Activated naive CD4-positive, alpha-beta T cell treated with anti-CD3 and anti-CD28 coated beads, Interleukin-2, amount 50 U/mL, for 72 hours (primary cell): Measurements from ENCODE around the gene SYNPO2. TPM values are rescaled to one million over a fixed set of nuclear protein-coding genes. Genes with fewer than 3 reads are reported as not detected.
"Not testable (repeated sequence)": the region's sequence is repeated elsewhere in the genome, so short reads cannot be mapped to it uniquely, and the experiment has no call there.

Experiments used
- ATAC-seq, 2 donors: fragments of 150-1000 bp; cut with Tn5 transposase; 2 replicates each; pipeline ENCODE4 v1.10.0; 2021; ENCODE audit warnings: mild to moderate bottlenecking in 2 of 2, moderate library complexity in 2 of 2
- DNase-seq, 2 donors: peaks; one replicate each; pipeline ENCODE4 v3.0.0; 2021 to 2022; ENCODE audit warnings: low spot score in 2 of 2
- H3K27ac Mint-ChIP-seq, 2 donors: one replicate each; pipeline ENCODE4 v1.8.0; 2022; ENCODE audit warnings: mild to moderate bottlenecking in 2 of 2, mixed read lengths in 2 of 2
- H3K36me3 Mint-ChIP-seq, 2 donors: one replicate each; pipeline ENCODE4 v1.8.0; 2022; ENCODE audit warnings: mixed read lengths in 2 of 2
- H3K9me3 Mint-ChIP-seq, 2 donors: one replicate each; pipeline ENCODE4 v1.8.0; 2022; ENCODE audit warnings: mixed read lengths in 2 of 2
- total RNA-seq, 2 donors: library from RNA; stranded (reverse); gene quantifications; one replicate each; pipeline ENCODE4 v1.2.3, GENCODE V29; 2022

SYNPO2 gene
- total RNA-seq, 2 donors from 2014 or later = 0.18 to 0.27 TPM

DNA sequence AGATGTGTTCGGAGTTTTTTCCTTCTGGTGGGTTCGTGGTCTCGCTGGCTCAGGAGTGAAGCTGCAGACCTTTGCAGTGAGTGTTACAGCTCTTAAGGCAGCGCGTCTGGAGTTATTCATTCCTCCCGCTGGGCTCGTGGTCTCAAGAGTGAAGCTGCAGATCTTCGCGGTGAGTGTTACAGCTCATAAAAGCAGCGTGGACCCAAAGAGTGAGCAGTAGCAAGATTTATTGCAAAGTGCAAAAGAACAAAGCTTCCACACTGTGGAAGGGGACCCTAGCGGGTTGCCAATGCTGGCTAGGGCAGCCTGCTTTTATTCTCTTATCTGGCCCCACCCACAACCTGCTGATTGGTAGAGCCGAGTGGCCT lies 87.5 kb downstream of the SYNPO2 start:
- not testable (repeated sequence) for H3K27ac Mint-ChIP-seq, H3K9me3 Mint-ChIP-seq

DNA sequence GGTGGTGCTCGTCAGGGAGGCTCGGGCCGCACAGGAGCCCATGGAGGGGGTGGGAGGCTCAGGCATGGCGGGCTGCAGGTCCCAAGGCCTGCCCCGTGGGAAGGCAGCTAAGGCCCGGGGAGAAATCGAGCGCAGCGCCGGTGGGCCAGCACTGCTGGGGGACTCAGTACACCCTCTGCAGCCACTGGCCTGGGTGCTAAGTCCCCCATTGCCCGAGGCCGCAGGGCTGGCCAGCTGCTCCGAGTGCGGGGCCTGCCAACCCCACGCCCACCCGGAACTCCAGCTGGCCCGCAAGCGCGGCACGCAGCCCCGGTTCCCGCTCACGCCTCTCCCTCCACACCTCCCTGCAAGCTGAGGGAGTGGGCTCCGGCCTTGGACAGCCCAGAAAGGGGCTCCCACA lies 88.4 kb downstream of the SYNPO2 start:
- not testable (repeated sequence) for DNase-seq, H3K36me3 Mint-ChIP-seq, H3K9me3 Mint-ChIP-seq, ATAC-seq, H3K27ac Mint-ChIP-seq

More for the DNA sequence above, 87.5 kb downstream of the SYNPO2 start:
- DNase-seq, H3K36me3 Mint-ChIP-seq, ATAC-seq: not testable (repeated sequence)

DNA sequence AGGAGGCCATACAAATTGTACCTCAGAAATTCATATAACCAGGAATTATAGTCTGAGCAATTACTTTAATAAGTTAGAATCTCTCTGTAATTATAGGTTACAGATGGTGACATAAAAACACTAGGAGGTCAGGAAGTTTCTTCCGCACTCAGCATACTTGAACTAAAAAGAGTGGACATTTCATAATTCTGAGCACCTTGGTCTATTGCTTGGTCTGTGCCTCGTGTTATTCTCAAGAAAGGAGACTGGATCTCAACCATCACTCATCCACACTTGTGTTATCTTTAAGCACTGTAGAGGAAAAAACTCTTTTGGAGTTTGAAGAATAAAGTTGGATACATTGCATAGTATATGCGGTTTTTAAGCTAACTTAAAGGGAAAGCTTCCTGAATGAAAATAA lies 91.1 kb downstream of the SYNPO2 start:
- Mint-ChIP-seq H3K36me3 (no peaks in the 10 kb centered on the region), H3K9me3 (no peaks in the 10 kb centered on the region), H3K27ac (no peak overlapping the region)
- ATAC-seq (no peak), DNase-seq (no peak)

DNA sequence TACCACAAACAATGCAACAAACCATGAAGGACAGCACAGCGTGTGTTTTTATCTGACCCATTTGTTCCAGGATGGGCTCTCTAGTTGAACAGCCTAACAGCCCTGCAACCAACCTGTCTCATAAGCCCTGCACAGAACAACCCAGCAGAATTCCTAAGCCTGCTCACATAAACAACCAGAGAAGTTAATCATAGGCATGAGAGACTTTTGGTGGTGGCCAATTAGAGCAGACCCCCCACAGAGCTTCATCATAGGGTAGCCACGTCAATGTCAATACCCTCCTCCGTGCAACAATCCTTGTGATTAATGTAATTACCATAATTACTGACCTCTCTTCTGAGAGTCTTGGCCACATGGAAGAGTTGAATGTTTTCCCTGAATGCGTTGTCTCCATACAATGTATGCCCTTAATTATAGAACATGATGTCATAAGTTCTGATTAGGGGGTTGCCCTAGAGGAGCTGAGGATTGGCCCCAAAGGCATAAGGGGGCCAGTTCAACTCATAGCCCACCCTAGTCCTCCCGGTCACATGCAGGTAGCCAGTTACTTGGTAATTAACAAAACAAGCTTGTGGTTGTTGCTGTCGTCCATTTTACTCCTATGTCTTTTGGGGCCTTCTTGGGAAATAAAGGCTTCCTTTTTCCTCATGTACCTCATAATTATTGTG lies 92.7 kb downstream of the SYNPO2 start:
- Mint-ChIP-seq H3K27ac (no peak overlapping the region), H3K36me3 (no peaks in the 10 kb centered on the region), H3K9me3 (no peaks in the 10 kb centered on the region)
- DNase-seq (no peak), ATAC-seq (no peak)

DNA sequence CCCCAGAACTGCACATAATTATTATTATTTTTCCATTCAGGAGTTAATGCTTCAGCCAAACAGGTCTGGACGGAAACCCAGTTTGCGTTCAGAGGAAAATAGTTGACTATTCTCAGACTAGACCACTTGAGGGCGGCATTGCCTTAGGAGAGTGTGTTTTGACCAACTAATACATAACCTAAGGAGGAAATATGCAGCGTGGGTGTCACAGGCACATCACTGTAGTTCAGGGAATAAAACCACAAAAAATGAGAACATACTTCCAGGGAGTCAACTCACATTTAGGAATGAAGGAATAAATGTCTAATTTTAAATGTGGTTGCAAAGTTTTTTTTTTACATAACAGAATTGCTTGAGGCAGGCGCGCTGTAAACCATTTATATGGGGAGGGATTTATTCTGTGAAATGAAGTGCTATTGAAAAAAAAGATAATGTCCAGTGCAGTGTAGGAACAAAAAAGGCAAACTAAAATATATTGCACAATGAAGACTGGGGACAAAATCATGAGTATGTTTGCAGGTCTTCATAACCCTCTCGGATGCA lies 93.3 kb downstream of the SYNPO2 start:
- DNase-seq (peak in 1 of 2 donors; percentile 61), ATAC-seq (peak; percentile 47 to 73)
- no peak overlapping the region for H3K27ac Mint-ChIP-seq
- H3K36me3 Mint-ChIP-seq = no peaks in the 10 kb centered on the region
- H3K9me3 Mint-ChIP-seq = no peaks in the 10 kb centered on the region

DNA sequence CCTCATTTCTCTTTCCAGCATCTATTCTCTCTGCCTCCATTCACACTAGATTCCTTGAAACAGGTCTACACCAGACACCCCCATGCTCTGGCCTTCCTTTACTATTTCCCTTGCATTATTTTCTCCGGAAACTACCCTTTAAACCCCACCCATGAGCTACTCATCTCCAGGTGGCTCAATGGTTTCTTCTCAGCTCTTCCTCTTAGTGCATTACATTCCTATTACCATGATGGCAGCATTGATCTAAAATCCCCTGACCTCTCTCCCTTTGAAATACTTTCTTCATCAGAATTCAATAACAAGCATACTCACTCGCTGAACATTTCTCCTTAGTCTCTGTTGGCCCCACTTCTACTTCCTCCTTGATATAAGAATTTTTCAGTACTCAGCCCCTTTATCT lies 94.6 kb downstream of the SYNPO2 start:
- DNase-seq = no peak
- H3K36me3 Mint-ChIP-seq = no peaks in the 10 kb centered on the region
- no peak overlapping the region for H3K27ac Mint-ChIP-seq
- no peaks in the 10 kb centered on the region for H3K9me3 Mint-ChIP-seq
- no peak for ATAC-seq

DNA sequence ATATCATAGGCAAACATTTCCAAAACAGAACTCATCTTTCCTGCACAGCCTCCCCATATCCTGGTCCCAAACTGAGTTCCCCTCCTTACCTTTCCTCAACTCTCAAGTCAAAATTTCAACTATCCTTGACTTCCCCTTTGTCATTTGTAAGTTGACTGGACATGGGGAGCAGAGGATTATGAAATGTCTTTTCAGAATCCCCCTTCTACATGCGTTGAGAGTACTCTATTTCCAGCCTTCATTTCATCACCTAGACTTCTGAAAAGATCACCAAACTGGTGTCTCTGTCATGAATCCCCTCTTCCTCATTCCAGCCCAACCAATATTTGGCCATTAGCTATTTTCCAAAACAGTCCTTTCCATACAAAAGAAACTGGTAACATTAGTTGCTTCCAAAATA lies 95.2 kb downstream of the SYNPO2 start:
- no peak for DNase-seq
- Mint-ChIP-seq H3K27ac (no peak overlapping the region), H3K9me3 (no peaks in the 10 kb centered on the region), H3K36me3 (no peaks in the 10 kb centered on the region)
- ATAC-seq = no peak

DNA sequence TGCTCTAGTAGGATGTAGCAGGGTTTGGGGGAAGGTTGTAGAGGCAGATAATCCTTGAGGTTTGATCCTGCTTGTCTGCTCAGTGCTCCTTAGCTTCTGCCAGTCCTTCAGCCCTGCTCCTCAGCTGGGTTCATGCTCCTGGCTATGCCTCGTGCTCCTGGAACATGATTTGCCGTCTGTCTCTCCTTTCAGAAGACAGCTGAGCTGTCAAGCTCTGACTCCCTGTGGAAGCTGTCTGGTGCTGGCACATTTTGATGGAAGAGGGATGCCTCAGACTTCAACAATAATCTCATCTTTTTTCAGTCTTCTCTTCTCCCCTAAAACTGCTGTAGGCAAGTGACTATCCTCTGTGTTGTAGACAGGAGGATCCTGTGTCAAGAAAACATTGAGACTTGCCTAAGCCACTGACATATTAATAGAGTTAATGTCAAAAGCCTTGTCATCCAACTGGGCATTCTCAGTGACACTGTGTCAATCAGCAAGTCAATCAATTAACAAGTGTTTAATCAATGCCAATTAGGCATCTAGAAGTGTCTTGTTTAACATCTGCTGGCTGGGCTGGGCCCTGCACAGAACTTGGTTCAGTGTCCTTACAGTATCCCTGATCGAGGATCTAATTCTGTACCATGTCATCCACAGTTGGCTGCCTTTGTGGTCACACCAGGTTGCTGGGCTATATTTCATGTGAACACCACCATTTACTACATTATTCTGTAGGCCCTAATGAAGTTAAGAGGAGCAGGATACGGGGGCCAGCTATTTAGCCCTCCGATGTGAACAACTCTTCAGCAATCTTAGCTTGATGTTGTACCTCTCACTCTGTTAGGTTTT lies 96.7 kb downstream of the SYNPO2 start:
- Mint-ChIP-seq H3K27ac (no peak overlapping the region), H3K36me3 (no peaks in the 10 kb centered on the region), H3K9me3 (no peaks in the 10 kb centered on the region)
- ATAC-seq = no peak
- no peak for DNase-seq

DNA sequence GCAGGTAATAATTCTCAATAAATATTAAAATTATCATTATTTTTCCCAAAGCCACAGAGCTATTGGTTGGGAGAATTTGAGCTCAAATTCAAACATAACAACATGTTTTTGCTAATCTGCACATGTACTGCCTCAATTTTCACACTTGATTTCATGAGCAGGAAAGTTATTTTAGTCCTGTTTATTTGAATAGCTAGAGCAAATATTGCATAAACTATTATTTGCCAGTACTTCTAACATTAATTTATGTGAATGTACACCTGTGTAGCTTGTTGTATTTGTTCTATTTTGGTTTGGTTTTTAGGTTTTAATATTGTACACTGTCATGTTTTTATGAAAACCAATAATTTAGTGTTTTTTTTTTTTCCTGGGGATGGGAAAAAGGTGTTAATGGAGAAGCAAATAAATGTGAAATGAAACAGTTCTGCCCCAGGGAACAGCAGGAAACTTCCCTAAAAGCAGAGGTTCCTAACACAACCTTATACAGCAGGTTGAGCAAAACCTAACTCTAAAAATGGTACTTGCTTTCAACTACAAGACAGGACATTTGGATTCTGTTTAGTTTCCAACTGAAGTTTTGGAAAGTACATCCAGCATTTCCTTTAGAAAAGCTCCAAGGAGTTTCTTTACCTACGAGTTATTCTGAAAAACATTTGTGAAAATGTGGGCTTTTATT lies 99.4 kb downstream of the SYNPO2 start:
- no peak for ATAC-seq
- H3K9me3 Mint-ChIP-seq = no peaks in the 10 kb centered on the region

DNA sequence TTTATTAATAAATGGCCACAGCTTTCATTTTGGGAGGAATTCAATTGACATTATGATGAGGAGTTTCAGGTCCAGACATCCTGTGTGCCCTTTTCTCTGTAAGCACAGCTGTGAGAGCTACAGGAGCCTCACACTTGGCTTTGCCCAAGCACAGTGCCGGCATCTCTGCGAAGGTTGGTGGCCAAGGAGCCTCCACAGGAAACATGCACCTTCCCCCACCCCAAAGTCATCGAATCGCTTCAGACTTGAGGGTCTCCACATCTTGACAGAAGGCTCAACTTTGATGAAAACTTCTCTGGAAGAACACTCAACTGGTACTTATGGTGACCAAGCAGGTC lies 100.0 kb downstream of the SYNPO2 start:
- no peak for ATAC-seq
- Mint-ChIP-seq H3K36me3 (no peaks in the 10 kb centered on the region), H3K27ac (no peak overlapping the region), H3K9me3 (no peaks in the 10 kb centered on the region)
- DNase-seq = no peak

More for the DNA sequence above, 99.4 kb downstream of the SYNPO2 start:
- no peaks in the 10 kb centered on the region for H3K36me3 Mint-ChIP-seq
- no peak for DNase-seq
- H3K27ac Mint-ChIP-seq = no peak overlapping the region

DNA sequence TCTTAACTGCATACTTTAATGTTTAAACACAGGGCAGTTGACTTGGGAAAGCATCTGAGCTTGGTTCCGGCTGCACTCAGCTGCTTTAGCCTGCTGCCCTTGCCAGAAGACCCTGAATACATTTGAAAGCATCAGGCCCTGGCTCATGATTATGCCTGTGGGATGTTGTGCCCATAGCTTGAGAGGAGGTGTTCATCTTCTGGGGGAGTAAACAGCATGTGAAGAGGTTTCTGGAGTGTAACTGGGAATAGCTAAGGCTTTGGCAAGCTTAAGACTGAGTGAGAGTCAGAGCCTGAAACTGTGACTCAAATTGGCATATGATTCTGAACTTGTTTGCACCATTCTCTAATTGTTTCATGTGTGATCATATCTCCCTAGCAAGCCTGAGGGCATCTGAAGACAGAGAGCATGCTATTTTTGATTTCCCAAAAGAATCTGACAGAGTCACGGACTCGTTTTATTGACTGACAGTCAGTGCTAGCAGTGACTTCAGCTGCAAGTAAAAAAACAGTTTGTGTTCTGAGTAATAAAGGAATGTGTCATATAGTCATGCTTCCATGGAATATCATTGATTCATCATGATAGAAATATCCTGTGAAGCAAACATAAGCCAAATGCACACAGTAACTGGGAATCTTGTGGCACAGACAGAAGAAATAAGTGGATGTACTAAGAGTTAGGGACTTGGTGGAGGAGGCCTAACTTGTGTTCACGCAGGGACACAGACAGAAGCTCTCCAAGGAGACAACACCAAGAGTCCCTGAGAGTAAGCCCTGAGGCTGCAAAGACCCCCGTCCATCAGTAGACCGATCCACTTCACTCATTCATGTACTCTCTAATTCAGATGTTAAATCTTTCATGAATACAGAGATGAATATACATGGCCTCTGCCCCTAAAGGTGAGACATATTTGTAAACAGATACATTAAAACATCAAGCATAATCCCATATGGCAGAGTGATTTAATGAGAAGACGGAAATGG lies 100.7 kb downstream of the SYNPO2 start:
- Mint-ChIP-seq H3K27ac (no peak overlapping the region), H3K9me3 (no peaks in the 10 kb centered on the region), H3K36me3 (no peaks in the 10 kb centered on the region)
- no peak for DNase-seq
- peak in 1 of 2 donors; percentile 75 for ATAC-seq

DNA sequence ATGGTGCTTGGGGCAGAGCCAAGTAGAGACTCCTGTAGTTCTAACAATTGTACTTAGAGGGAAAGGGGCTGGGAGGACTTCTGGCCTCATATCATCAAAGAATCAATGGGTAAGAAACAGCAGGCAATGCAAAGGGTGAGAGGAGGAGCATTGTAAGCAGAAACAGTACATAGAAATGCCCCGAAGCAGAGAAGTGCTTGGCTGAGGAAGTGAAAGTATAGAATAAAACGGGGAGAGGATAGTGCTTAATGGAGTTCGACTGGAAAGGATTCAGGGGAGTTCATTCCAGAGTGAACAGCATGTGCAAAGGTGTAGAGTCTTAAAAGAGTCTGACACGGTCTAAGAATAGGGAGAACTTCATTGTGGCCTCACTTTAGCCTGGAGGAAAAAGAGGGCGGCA lies 103.0 kb downstream of the SYNPO2 start:
- no peak for DNase-seq
- no peak for ATAC-seq
- Mint-ChIP-seq H3K36me3 (no peaks in the 10 kb centered on the region), H3K27ac (no peak overlapping the region), H3K9me3 (no peaks in the 10 kb centered on the region)

DNA sequence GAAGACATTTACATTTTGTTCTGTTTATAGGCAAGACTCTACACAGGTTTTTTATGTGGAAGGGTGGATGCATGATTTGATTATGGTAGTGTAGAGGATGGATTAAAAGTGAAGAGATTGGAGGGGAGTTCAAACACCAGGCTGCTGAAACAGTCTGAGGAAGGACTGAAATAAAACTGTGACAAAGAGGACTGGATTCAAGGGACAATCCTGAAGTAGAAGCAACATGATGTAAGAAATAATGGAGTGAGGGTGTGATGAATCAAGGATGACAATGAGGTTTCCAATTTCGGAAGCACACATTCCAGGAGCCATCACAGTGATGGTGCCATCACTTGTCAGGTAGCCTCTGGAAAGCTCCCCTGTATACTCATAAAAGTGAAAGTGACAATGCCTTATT lies 103.5 kb downstream of the SYNPO2 start:
- H3K36me3 Mint-ChIP-seq = no peaks in the 10 kb centered on the region
- no peak overlapping the region for H3K27ac Mint-ChIP-seq
- no peak for ATAC-seq
- no peaks in the 10 kb centered on the region for H3K9me3 Mint-ChIP-seq
- DNase-seq = no peak

DNA sequence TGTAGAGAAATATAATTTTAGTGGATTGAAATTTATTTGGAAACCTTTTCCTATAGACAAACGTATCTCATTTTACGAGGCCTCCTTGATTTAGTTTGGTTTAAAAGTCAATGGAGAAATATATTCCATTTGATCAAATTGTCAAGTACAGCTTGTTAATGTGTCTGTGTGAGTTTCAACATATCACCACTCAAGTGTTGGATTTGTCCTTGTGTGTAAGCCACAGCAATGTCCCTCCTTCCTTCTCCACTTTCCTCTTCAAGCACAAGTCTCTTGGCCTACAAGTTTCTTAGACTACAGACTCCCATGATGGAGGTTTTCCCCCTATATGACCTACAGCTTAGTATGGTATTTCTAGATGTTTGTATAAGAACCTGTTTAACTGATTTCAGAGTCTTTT lies 104.7 kb downstream of the SYNPO2 start:
- ATAC-seq (no peak), DNase-seq (no peak)
- no peaks in the 10 kb centered on the region for H3K9me3 Mint-ChIP-seq
- H3K36me3 Mint-ChIP-seq = no peaks in the 10 kb centered on the region
- no peak overlapping the region for H3K27ac Mint-ChIP-seq

DNA sequence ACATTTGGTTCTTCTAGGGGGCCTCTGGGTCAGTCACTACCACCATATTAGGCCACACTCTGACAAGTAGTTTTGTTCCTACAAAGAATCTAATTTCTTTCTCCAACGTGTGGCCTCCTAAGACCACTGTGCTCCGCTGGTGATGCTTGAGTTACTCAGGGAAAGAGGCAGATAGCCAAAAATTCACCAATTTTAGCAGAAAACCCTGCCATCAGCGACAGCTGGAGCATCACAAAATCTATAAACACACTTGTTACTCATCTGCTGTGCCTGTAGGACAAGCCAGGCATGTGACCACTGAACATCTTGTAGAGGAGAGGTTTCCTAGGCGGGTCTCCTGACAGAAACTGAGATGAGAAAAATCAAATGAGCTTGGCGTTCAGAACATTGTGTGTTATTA lies 105.4 kb downstream of the SYNPO2 start:
- DNase-seq (no peak), ATAC-seq (no peak)
- H3K36me3 Mint-ChIP-seq = no peaks in the 10 kb centered on the region
- no peaks in the 10 kb centered on the region for H3K9me3 Mint-ChIP-seq
- no peak overlapping the region for H3K27ac Mint-ChIP-seq

DNA sequence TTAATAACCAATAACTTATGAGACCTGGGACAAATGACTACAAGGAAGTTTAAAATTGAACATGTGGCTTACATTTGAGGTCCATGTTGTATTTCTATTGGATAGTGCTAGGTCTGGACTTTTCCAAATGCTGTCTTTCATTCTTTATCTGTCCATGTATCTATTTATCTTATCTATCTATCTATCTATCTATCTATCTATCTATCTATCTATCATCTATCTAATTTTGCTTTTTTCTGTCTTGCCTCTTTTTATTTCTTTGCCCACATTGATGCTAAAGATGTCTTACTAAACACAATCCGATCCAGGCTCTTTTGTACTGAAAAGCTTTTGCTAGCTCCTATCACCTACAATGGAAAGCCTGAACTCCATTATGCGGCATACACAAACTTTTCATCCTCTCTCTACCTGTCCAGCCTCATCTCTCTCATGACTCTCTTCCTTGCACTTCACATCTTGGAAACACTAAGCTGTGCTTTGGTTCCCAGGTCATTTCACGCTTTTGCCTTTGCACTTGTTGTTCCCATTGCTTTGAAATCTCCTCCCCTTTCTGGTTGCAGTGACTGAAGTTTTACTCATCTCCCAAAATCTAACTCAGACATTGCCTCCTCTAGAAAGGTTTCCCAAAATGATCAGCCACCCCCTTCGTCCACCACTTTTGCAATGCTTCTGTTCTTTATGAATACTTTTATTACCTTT lies 107.2 kb downstream of the SYNPO2 start:
- Mint-ChIP-seq H3K27ac (no peak overlapping the region), H3K36me3 (no peaks in the 10 kb centered on the region), H3K9me3 (no peaks in the 10 kb centered on the region)
- DNase-seq (no peak), ATAC-seq (no peak)
